HTR-8/SVneo (cell line): Measurements from ENCODE around the gene GSTT2.
"Not testable (repeated sequence)": the region's sequence is repeated elsewhere in the genome, so short reads cannot be mapped to it uniquely, and the experiment has no call there.

ENCODE experiments used
- DNase-seq: peaks from one replicate; pipeline ENCODE4 v3.0.0; 2011; ENCODE audit warnings: low spot score, mixed read lengths; ENCODE audit not compliant: insufficient read length
- FAIRE-seq: peaks from 2 replicates; lab custom pipeline; 2011; peaks lifted over from hg19 to GRCh38; lab: Jason Lieb, UNC

Gene GSTT2

GRCh38 chr22:23979557-23980240 is at the start of gene GSTT2:
Gene GSTT2, plus strand, starts transcription at chr22:23980134.
- peak; percentile 93 for FAIRE-seq
- DNase-seq = not testable (repeated sequence)

DNA sequence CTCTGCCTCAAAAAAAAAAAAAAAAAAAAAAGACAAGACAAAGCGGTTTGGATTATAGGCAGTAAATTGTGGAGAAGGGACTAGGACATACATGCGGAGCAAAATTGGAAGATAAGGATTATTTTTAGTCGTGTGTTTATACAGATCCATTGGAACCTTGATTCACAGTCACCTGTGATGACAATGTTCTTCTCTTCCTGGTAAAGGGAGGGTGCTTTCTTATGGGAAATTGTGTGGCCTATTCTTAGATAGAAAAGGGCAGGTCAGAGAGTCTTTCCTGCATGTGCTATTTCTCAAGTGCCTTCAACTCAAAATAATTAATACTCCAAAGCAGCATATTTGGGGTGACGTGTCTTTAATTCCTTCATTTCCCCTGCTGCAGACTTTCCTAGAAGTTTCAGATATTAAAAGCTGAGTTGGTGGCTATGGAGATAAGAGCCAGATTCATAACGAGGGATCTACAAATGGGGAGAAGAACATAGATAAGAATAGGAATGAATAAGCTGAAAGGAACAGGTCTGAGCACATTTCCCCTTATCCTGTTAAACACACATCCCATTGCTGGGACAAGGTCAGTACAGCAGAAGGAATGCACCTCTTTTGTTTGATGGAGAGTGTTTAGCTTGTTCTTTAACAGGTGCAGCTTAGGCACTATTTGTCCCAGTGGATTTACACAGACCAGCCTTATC is 41.5 kb upstream of the GSTT2 start:
- no peak for FAIRE-seq

DNA sequence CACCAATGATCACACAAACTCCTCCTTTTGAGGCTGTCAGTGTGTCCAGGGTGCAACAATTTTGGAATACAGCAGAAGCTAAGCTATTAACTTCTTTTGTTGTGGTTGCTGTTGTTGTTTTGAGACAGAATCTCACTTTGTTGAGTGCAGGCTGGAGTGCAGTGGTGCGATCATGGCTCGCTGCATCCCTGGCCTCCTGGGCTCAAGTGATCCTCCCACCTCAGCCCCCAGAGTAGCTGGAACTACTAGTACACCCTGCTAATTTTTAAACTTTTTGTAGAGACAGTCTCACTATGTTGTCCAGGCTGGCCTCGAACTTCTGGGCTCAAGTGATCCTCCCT is 40.9 kb upstream of the GSTT2 start:
- DNase-seq (no peak), FAIRE-seq (no peak)

More for the DNA sequence above, 41.5 kb upstream of the GSTT2 start:
- DNase-seq = no peak

DNA sequence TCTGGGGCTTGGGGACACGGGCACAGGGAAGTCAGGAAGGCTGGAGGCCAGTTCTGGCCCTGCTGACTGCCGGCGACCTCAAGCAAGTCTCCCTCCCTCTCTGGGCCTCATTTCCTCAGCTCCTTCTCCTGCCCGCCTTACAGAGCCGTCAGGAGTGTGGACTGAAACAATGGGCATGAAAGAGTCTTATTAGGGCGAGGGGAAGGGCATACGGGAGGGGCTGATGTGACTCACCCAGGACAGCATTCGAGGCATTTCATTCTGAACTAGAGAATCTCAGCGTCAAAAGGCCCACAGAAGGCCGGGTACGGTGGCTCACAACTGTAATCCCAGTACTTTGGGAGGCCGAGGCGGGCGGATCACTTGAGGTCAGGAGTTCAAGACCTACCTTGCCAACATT is 39.8 kb upstream of the GSTT2 start:
- DNase-seq, FAIRE-seq: not testable (repeated sequence)

GRCh38 chr22:23947391-23947790 is 32.5 kb upstream of the GSTT2 start:
- not testable (repeated sequence) for FAIRE-seq, DNase-seq

- not testable (repeated sequence) for FAIRE-seq, DNase-seq
These were observed 30.2 kb upstream of the GSTT2 start for GRCh38 chr22:23949764-23950163.

DNA sequence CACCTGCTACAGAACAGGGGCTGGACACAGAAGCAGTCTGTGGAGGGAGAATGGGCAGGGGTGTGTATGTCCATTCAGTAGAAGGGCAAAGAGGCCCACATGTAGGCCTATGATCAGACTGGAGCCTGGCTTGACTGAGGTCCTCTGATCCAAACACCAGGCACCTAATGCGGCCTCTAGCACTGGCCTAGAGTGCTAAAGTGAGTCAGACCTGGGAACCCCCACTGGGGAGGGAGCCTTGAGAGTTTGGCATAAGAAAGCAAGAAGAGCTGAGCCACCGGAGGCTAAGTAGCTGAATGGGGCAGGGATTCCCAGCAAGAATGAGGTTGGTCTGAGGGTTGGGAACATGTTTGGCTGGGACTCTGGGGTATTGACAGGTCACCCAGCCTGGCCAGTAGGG is 28.6 kb upstream of the GSTT2 start:
- not testable (repeated sequence) for FAIRE-seq, DNase-seq

DNA sequence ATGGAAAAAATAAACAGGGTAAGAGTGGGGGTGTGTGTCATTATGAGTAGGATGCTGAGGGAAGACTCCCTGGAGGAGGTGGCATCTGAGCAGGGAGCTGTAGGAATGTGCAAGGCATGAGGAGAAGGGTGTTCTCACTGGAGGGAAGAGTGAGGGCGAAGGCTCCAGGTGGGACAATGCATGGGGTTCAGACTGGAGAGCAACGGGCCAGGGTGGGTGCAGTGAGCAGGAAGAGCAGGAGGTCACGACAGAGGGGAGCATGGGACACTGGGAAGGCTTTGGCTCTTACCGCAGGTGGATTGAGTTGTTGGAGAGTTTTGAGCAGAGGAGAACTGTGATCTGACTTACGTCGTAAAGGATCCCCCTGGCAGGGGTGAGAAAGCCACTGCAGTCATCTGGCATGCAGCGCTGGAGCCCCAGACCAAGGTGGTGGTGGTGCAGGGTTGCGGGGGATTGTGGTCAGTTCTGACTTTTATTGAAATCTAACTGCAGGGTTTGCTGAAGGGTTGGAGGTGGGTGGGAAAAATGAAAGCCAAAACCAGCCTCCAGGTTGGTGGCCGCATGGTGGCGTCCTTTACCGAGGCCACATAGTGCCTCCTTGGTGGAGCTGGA is 27.0 kb upstream of the GSTT2 start:
- DNase-seq, FAIRE-seq: not testable (repeated sequence)

- not testable (repeated sequence) for DNase-seq, FAIRE-seq
These were observed 26.4 kb upstream of the GSTT2 start for GRCh38 chr22:23953485-23953884.

- FAIRE-seq = peak; percentile 65
- DNase-seq = not testable (repeated sequence)
These were observed 25.5 kb upstream of the GSTT2 start for GRCh38 chr22:23954193-23954990.

- DNase-seq, FAIRE-seq: not testable (repeated sequence)
These were observed 25.0 kb upstream of the GSTT2 start for GRCh38 chr22:23954991-23955305.

DNA sequence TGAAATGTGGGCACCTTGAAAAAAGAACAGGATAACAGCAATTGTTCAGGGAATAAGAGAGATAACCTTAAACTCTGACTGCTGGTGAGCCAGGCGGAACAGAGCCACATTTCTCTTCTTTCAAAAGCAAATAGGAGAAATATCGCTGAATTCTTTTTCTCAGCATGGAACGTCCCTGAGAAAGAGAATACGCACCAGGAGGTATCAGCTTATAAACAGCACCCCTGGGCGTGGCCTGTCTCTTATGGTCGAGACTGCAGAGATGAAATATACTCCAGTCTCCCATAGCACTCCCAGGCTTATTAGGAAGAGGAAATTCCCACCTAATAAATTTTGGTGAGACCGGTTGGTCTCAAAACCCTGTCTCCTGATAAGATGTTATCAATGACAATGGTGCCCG is 24.0 kb upstream of the GSTT2 start:
- FAIRE-seq, DNase-seq: not testable (repeated sequence)

- FAIRE-seq (peak; percentile 87), DNase-seq (peak; percentile 28)
These were observed 23.5 kb upstream of the GSTT2 start for GRCh38 chr22:23956301-23956900.

- FAIRE-seq = peak; percentile 94
- DNase-seq = not testable (repeated sequence)
These were observed 18.7 kb upstream of the GSTT2 start, which contains the start of gene GSTT2B for GRCh38 chr22:23961084-23961771. Gene GSTT2B, minus strand, starts transcription at chr22:23961195. Its CDS starts 64 bp downstream, at chr22:23961131.

DNA sequence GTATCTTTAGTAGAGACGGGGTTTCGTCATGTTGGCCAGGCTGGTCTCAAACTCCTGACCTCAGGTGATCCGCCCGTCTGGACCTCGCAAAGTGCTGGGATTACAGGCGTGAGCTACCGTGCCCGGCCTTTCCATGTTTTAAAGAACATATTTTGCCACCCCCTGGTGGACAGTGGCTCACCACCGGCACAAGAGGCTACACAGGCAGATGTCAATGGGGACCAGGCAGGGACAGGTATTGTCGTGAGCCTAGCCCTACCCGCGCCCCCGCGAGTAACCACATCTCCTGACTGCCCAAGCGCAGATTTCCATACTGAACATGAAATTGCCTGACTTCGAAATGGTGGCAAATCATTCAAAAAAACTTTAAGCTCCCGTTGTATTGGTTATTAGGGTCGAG is 13.8 kb upstream of the GSTT2 start:
- FAIRE-seq = peak; percentile 64
- DNase-seq = not testable (repeated sequence)

DNA sequence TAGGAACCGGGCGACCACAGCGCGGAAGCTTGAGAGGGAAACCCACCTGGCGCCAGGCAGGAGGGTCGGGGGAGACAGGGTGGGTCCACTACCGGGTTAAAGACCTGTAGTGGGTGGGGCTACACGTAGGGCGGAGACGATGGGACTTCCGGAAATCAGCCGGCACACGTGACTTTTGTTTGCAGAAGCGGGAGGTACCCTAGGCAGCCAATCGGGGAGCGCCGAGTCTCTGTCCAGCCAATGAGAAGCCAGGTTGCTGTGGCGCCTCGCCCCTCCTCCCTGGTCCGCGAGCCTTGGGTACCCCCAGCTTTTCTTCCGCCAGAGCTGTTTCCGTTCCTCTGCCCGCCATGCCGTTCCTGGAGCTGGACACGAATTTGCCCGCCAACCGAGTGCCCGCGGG is 13.4 kb upstream of the GSTT2 start, which contains the start of gene DDTL:
Gene DDTL, plus strand, starts transcription at position 321 of the 400 bp plus-strand sequence. Its CDS starts 27 bp downstream, at position 348.
- FAIRE-seq = peak; percentile 94
- not testable (repeated sequence) for DNase-seq

DNA sequence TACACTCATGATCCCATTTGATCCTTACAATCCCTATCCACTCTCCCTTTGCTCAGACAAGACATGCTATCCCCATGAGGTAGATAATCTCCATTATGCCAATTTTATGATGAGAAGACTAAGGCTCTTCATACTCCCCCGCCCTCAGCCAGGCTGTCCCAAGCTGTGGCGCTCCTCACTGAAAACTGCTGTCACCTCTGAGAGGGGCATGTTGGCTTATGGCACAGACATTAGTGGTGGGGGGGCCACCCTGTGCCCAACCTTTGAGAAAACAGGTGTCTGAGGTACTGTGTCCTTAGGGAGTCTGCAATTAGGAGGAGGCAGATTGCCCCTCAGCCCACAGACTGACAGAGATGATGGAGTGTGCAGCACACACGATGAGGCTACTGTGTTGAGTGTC is 10.9 kb upstream of the GSTT2 start:
- FAIRE-seq = no peak
- DNase-seq = no peak

GRCh38 chr22:23970201-23970641 is 9.7 kb upstream of the GSTT2 start:
- FAIRE-seq (no peak), DNase-seq (no peak)

- no peak for FAIRE-seq
These were observed 9.0 kb upstream of the GSTT2 start for GRCh38 chr22:23970816-23971486.

More at GRCh38 chr22:23970816-23971486, 9.0 kb upstream of the GSTT2 start:
- DNase-seq = no peak
